Tibial nerve (tissue), 4 donors: ENCODE measurements around the gene OTOR. TPM values are rescaled to one million over a fixed set of nuclear protein-coding genes. Genes with fewer than 3 reads are reported as not detected.

ENCODE experiments used
- DNase-seq, 2 donors: peaks; one replicate each; pipeline ENCODE4 v3.0.0-alpha.2; 2019; ENCODE audit warnings: low spot score in 2 of 2
- H3K27ac ChIP-seq, 4 donors: fragments of 200-600 bp; sonication (generic) in 3 of 4; one replicate each; pipeline ENCODE4 v1.5.1; 2017 to 2019; ENCODE audit warnings: mild to moderate bottlenecking in 1 of 4
- H3K27me3 ChIP-seq, 2 donors: fragments of 200-600 bp; sonication (generic) in 1 of 2; one replicate each; pipeline versions ENCODE4 v1.5.1 to v1.6.0; 2017 to 2019
- H3K36me3 ChIP-seq, 3 donors: fragments of 200-600 bp; sonication (generic); one replicate each; pipeline ENCODE4 v1.5.1; 2018 to 2019
- H3K4me1 ChIP-seq, 4 donors: fragments of 200-600 bp; sonication (generic) in 3 of 4; one replicate each; pipeline ENCODE4 v1.5.1; 2017 to 2019
- H3K4me3 ChIP-seq, 4 donors: fragments of 200-600 bp; sonication (generic) in 3 of 4; one replicate each; pipeline ENCODE4 v1.5.1; 2017 to 2019; ENCODE audit warnings: mild to moderate bottlenecking in 1 of 4, moderate library complexity in 1 of 4
- H3K9me3 ChIP-seq, 4 donors: fragments of 200-600 bp; sonication (generic) in 3 of 4; one replicate each; pipeline ENCODE4 v1.5.1; 2017 to 2019
- EP300 ChIP-seq, 2 donors: sonication (generic); formaldehyde crosslinking; IDR thresholded peaks; one replicate each; pipeline ENCODE4 v1.6.1; 2017; ENCODE audit warnings: antibody characterized with exemption in 2 of 2, mild to moderate bottlenecking in 1 of 2
- POLR2A ChIP-seq, 2 donors: fragments of 450-650 bp; IDR thresholded peaks; one replicate each; pipeline ENCODE4 v1.6.1; 2017; ENCODE audit warnings: antibody characterized with exemption in 2 of 2, mild to moderate bottlenecking in 2 of 2, moderate library complexity in 2 of 2
- WGBS, 2 donors: methylation state at CpG; one replicate each; pipeline ENCODE4 v1.1.5; 2018; 5-methylcytosine and 5-hydroxymethylcytosine counted together
- total RNA-seq, 4 donors: library from RNA; depleted of rRNA; stranded (reverse); fragments of >200 nt; gene quantifications; one replicate each; pipeline ENCODE4 v1.1.0, GENCODE V29; 2016
- TF ChIP-seq, protein P1 (sequence below), 5 experiments: fragments of 200-600 bp in 3 of 5; fragments of 450-650 bp in 2 of 5; sonication (generic) in 3 of 5; IDR thresholded peaks; one replicate each; pipeline ENCODE4 v1.5.1; 2016 to 2019; ENCODE audit warnings: antibody characterized with exemption in 5 of 5, mild to moderate bottlenecking in 3 of 5, moderate library complexity in 2 of 5

The OTOR gene
- total RNA-seq, 4 donors from 2014 or later = not detected

DNA sequence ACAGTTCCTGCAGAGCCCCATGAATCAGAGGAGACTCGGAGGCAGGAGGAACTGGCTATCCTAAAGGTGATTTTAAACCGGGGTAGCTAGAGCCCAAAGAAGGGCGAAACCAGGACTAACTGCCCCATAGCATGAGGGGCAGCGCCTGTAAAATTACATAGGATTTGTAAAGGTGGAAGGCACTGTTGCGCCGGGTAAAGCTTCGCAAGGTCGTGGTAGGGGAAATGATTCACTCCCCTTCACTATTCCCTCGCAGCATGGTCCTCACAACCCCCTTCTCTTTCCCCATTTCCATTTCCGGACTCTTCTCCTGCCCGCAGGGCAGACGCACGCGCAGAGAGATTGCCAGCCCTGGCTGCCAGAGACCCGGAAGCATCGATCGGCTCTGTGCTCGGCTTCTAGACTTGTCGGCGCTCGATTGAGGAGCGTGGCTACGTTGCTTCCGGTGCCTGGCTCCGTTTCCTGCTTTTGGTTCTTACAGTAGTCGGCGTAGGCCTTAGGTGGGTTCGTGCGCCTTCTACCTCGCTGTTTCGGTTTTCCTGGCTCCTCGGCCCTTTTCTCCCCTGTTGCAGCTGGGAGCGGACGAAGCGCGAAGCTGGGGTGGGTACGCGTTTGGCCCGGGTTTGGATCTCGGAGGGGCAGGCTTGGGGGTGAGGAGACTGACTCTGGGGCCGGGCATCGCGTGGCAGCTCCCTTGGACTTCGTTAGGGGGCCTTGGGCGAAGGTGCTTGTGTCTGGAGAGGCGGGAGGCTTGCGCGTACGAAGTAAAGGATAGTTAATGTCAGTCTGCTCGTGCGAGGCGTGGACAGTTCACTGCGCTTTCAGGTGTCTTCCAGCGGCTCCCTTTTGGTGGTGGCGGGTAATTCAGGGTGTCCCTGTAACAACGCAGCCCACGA lies 18.3 kb upstream of the OTOR start, which contains the start of gene SNRPB2:
Gene SNRPB2 (plus strand): TSS at position 462 of the 896 bp plus-strand sequence. CDS start 1,677 bp downstream, outside the sequence.
- Histone ChIP-seq H3K27me3 (peaks cover 0 to 25% of the 10 kb centered on the region in 2 donors), H3K4me3 (peak within 1 kb of the TSS; percentile 64 to 84 (median 74)), H3K9me3 (no peaks in the 10 kb centered on the region), H3K27ac (peak within 1 kb of the TSS; percentile 63 to 90 (median 80)), H3K36me3 (peaks cover 0 to 29% (median 0%) of the 10 kb centered on the region in 3 donors), H3K4me1 (peaks cover 0 to 48% (median 12%) of the 10 kb centered on the region in 4 donors)
- WGBS, 2 donors = 5 to 6% methylated on average over 55 to 57 of the region's 57 CpGs
- TF ChIP-seq POLR2A (IDR thresholded peaks at IDR 0.05) (peak; percentile 59 to 69), EP300 (IDR thresholded peaks at IDR 0.05) (peak; percentile 73 to 93)
- TF ChIP-seq, protein P1, sequence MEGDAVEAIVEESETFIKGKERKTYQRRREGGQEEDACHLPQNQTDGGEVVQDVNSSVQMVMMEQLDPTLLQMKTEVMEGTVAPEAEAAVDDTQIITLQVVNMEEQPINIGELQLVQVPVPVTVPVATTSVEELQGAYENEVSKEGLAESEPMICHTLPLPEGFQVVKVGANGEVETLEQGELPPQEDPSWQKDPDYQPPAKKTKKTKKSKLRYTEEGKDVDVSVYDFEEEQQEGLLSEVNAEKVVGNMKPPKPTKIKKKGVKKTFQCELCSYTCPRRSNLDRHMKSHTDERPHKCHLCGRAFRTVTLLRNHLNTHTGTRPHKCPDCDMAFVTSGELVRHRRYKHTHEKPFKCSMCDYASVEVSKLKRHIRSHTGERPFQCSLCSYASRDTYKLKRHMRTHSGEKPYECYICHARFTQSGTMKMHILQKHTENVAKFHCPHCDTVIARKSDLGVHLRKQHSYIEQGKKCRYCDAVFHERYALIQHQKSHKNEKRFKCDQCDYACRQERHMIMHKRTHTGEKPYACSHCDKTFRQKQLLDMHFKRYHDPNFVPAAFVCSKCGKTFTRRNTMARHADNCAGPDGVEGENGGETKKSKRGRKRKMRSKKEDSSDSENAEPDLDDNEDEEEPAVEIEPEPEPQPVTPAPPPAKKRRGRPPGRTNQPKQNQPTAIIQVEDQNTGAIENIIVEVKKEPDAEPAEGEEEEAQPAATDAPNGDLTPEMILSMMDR (IDR thresholded peaks at IDR 0.05) = peak in 1 of 5 experiments; percentile 32
- DNase-seq = peak; percentile 83 to 87

DNA sequence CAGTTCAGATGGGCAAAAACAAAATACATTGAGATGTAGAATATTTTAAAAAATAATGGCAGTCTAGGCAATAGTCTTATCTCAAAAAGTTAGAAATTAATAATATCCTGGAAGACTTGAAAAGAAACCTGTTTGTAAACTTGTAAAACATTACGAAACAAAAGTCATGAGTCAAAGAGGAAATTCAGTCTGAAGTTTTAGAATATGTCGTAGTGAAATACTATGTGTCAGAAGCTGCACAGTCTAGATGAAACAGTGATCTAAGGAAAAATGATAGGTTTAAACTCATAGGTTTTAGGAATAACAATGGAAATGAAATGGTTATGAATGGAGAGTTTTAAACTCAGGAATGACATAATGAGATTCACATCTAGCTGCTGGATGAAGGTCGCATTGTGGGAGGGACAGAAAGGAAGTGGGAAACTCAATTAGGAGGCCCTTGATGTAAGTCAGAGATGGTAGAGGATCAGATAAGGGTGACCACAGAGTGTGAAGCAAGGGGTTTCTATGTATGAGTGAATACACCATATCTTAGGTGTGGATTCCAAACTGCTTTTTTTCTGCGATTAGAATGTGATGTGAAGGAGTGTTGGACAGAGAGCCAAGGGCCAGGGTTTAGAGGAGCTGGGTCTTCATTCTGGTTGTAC lies 15.5 kb upstream of the OTOR start:
- Histone ChIP-seq H3K9me3 (no peaks in the 10 kb centered on the region), H3K27ac (no peak overlapping the region), H3K27me3 (peaks cover 0 to 8% of the 10 kb centered on the region in 2 donors), H3K4me3 (no peak overlapping the region), H3K4me1 (peaks cover 0 to 57% (median 12%) of the 10 kb centered on the region in 4 donors), H3K36me3 (peaks cover 0 to 56% (median 0%) of the 10 kb centered on the region in 3 donors)
- TF ChIP-seq POLR2A (IDR thresholded peaks at IDR 0.05) (no peak), EP300 (IDR thresholded peaks at IDR 0.05) (no peak)
- TF ChIP-seq, protein P1 (IDR thresholded peaks at IDR 0.05) = no peak
- no peak for DNase-seq
- WGBS, 2 donors = 86% methylated on average over 4 of the region's 4 CpGs

DNA sequence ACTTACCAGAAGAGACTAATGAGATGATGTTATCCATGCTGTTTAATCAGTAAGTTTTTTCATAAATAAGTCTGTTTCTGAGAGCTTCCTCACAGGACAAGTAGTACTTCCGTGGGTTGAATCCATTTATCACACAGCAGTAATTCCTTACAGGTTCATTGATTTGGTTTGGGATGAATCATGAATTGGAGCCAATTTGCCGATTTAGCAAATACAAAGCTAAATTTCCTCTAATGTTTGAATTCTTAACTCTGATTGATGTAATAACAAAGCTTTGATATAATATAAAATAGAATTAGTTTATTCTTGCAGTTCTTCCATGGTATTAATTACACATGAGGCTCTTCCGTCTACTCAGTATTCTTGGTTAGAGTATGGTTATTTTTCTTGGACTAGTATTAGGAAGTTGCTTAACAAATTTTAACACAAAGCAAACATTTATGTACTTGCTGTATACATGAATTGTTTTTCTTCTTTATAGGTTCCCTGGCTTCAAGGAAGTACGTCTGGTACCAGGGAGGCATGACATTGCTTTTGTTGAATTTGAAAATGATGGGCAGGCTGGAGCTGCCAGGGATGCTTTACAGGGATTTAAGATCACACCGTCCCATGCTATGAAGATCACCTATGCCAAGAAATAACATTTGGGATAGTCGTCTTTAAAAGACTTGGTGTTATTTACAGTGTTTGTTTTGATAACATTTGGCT lies 7.6 kb upstream of the OTOR start:
- H3K36me3 ChIP-seq = peaks cover 0 to 74% (median 8%) of the 10 kb centered on the region in 3 donors

DNA sequence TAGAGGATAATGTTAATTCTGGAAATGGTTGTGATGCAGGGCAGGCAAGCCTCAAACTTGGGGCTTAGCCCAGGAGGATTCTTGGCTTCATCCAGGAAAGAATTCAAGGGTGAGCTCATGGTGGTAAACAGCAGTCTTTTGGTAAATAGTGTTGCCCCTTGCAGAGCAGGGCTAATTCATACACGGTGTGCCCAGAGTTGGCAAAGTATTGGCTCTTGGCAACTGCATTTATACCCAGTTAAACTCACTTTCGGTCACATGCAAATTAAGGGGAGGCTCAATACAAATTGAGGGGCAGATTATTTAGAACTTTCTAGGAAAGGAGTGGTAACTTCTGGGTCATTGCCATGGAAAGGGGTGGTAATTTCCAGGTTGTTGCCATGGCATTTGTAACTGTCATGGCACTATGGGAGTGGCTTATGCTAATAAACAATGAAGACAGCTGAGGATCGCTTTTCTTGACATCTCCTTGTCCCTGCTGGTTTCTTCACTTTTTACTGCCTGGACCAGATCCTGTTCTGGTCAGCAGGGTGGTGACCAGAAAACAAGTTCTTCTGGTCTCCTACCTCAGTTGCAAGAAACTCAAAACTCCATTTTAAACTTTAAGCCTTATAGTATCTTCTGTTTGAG lies 3.9 kb upstream of the OTOR start:
- no peak for DNase-seq
- WGBS, 2 donors = 76 to 78% methylated on average over 3 of the region's 3 CpGs
- H3K27me3 ChIP-seq = no peaks in the 10 kb centered on the region
- no peak overlapping the region for H3K27ac ChIP-seq
- H3K9me3 ChIP-seq = no peaks in the 10 kb centered on the region
- TF ChIP-seq EP300 (IDR thresholded peaks at IDR 0.05) (no peak), POLR2A (IDR thresholded peaks at IDR 0.05) (no peak)
- TF ChIP-seq, protein P1 (IDR thresholded peaks at IDR 0.05) = no peak
- H3K36me3 ChIP-seq = peaks cover 0 to 36% (median 8%) of the 10 kb centered on the region in 3 donors
- H3K4me1 ChIP-seq = no peaks in the 10 kb centered on the region
- H3K4me3 ChIP-seq = no peak overlapping the region

More for the DNA sequence above, 7.6 kb upstream of the OTOR start:
- Histone ChIP-seq H3K4me3 (no peak overlapping the region), H3K27ac (no peak overlapping the region), H3K9me3 (no peaks in the 10 kb centered on the region), H3K27me3 (no peaks in the 10 kb centered on the region), H3K4me1 (peaks cover 0 to 5% (median 0%) of the 10 kb centered on the region in 4 donors)
- TF ChIP-seq EP300 (IDR thresholded peaks at IDR 0.05) (no peak), POLR2A (IDR thresholded peaks at IDR 0.05) (no peak)
- TF ChIP-seq, protein P1 (IDR thresholded peaks at IDR 0.05) = no peak
- WGBS, 2 donors = 83 to 84% methylated on average over 6 of the region's 6 CpGs
- DNase-seq = no peak
